MV-4-11 (cell line): ENCODE measurements around the gene ANGPTL3.
"Not testable (repeated sequence)": the region's sequence is repeated elsewhere in the genome, so short reads cannot be mapped to it uniquely, and the experiment has no call there.

ENCODE experiments used
- DNase-seq: peaks from one replicate; lab custom pipeline; 2025; lab: John Stamatoyannopoulos, UW

The ANGPTL3 gene

GRCh38 chr1:62597281-62597680 is at the start of gene ANGPTL3:
TSS of gene ANGPTL3 (plus strand) at chr1:62597520. CDS start at chr1:62597567, 47 bp downstream.
- DNase-seq: no peak

GRCh38 chr1:62561306-62561705 is 36.0 kb upstream of the ANGPTL3 start:
- no peak for DNase-seq

GRCh38 chr1:62567182-62567581 is 30.1 kb upstream of the ANGPTL3 start:
- not testable (repeated sequence) for DNase-seq

- DNase-seq: peak; percentile 80
Measured at GRCh38 chr1:62567926-62568325, 29.4 kb upstream of the ANGPTL3 start.

- not testable (repeated sequence) for DNase-seq
Measured at GRCh38 chr1:62571517-62571916, 25.8 kb upstream of the ANGPTL3 start.

- no peak for DNase-seq
Measured at GRCh38 chr1:62572476-62572875, 24.8 kb upstream of the ANGPTL3 start.

GRCh38 chr1:62573675-62574074 is 23.6 kb upstream of the ANGPTL3 start:
- DNase-seq: no peak

- no peak for DNase-seq
Measured at GRCh38 chr1:62585469-62586155, 11.7 kb upstream of the ANGPTL3 start.

- DNase-seq: no peak
Measured at GRCh38 chr1:62588000-62588399, 9.3 kb upstream of the ANGPTL3 start.

- no peak for DNase-seq
Measured at GRCh38 chr1:62589321-62589720, 8.0 kb upstream of the ANGPTL3 start.

- DNase-seq: no peak
Measured at GRCh38 chr1:62590255-62590969, 6.9 kb upstream of the ANGPTL3 start.

GRCh38 chr1:62590970-62591368 is 6.4 kb upstream of the ANGPTL3 start:
- no peak for DNase-seq

- DNase-seq: no peak
Measured at GRCh38 chr1:62593825-62594394, 3.4 kb upstream of the ANGPTL3 start.

GRCh38 chr1:62595647-62596046 is 1.7 kb upstream of the ANGPTL3 start:
- DNase-seq: no peak

GRCh38 chr1:62599044-62599443 is 1.7 kb downstream of the ANGPTL3 start:
- DNase-seq: no peak

GRCh38 chr1:62601457-62601856 is 4.1 kb downstream of the ANGPTL3 start:
- no peak for DNase-seq

GRCh38 chr1:62608905-62609304 is 11.6 kb downstream of the ANGPTL3 start:
- no peak for DNase-seq

GRCh38 chr1:62610588-62610987 is 13.3 kb downstream of the ANGPTL3 start:
- DNase-seq: not testable (repeated sequence)

- DNase-seq: no peak
Measured at GRCh38 chr1:62612770-62613169, 15.4 kb downstream of the ANGPTL3 start.

GRCh38 chr1:62613325-62613727 is 16.0 kb downstream of the ANGPTL3 start:
- DNase-seq: peak; percentile 7

GRCh38 chr1:62613890-62614289 is 16.6 kb downstream of the ANGPTL3 start:
- no peak for DNase-seq

- DNase-seq: peak; percentile 84
Measured at GRCh38 chr1:62621907-62622306, 24.6 kb downstream of the ANGPTL3 start.

GRCh38 chr1:62625415-62625814 is 28.1 kb downstream of the ANGPTL3 start:
- DNase-seq: peak; percentile 78
